HL-60/S4 treated with retinoic acid at 250 ng/mL for 4 days and 3 days (cell line): ENCODE results near the gene NCKAP5.

ENCODE experiments used
- in situ Hi-C: fragments of 300-500 bp; cut with MboI; formaldehyde crosslinking; loops from 2 replicates; pipeline ENCODE4 v1.7.0; 2022; ENCODE audit warnings: low sequenced_read_pairs

NCKAP5 gene

DNA sequence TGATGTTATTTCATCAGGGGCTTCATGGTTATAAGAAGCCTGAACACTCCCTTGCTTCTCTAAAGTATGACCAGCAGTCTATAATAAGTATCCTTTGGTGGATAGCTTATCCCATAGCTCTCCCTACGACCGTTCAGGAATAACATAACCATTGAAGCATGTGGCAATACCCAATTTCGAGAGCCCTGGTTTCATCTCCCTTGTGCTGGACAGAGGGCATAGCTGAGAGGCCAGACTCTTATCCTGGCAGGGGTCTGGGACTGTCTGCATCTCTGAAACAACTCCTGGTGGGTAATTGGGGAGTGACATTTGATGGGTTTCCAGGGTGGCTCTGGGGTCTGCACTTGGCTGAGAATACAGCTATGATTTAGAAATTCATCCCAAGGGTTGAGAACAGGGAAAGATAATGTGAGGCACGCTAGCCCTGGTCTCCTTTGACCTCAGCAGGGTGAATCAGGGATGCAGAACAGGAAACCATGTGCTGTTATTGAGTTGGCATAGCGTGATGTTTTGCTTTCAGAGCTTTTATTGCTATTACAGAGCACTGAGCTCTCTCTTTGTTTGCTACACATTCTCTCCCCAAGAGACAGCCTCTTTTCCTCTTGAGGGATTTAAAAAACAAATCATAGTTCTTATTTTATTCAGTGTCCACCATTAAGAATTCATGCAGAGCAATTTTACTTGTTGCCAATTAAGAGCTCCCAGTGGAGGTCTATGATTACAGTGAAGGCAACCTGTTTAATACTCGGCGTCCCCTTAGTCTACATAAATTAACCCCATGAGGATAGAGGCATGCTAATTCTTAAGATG lies 274.5 kb downstream of the NCKAP5 start:
- in situ Hi-C loops, result no loop called here

DNA sequence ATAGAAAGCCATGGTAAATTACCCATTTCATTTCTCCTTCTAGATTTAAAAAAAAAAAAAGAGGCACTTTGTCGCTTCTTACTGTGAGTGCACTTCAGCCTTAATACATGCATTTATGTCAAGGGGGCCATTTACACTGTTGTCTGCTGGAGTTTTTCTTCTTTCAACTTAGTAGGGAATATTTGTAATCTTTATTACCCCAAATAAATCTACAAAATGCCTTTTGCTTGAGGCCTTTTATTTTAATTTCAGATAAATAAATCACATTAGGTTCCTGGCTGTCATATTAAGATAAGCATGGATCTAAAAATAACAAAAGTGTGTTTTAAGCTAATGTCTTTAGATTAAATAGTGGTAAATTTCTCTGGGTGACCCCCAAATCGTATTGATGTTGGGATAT lies 276.0 kb downstream of the NCKAP5 start:
- in situ Hi-C loops, result no loop called here

- in situ Hi-C loops, result no loop called here
Measured at GRCh38 chr2:133287709-133288108, 280.6 kb downstream of the NCKAP5 start.

GRCh38 chr2:133286326-133286922 lies 281.8 kb downstream of the NCKAP5 start:
- in situ Hi-C loops, result no loop called here

GRCh38 chr2:133273031-133273430 lies 295.2 kb downstream of the NCKAP5 start:
- in situ Hi-C loops, result no loop called here

DNA sequence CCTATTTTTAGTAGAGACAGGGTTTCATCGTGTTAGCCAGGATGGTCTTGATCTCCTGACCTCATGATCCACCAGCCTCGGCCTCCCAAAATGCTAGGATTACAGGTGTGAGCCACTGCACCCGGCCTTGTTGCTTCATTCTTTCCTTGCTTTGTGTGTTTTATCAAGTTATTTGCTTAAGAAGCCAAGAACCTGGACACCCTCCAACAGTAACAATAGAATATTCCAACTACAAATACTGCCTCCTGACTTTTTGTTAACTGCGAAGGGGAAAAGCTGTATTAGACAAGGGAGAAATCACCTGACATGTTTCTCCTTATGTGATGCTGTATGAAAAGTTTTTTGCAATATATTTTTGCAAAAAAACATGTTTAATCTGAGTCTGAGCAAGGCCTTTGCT lies 297.2 kb downstream of the NCKAP5 start:
- in situ Hi-C loops, result no loop called here

GRCh38 chr2:133270550-133270949 lies 297.7 kb downstream of the NCKAP5 start:
- in situ Hi-C loops, result no loop called here

DNA sequence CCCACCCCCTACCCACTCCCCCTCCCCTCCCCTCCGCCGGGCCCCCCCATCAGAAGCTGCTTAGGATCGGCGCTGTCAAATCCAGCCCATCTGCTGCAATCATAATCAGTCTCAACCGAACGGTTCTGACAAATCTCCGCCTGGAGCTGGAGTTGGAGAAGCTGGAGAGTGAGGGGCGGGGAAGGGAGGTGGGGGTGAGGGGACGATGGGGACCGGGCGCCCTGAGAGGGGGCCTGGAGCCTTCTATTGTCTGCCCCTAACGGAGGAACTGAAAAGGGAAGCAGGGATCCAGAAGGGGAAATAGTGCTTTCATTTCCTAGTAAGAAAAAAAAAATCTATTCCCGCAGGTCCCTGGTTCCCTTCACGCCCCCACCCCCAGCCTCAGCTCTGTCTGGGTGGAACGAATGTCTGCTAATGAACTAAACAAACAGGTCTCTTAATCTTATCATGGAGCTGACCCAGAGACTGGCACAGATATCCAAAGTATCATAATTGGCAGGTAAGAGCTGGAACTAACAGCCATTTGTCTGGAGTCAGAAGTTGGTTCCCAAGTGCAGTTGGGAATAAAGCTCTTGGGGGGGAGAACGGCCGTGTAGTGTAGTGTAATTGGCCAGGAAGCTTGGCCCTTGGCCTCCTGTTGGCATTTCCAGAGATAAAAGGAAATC lies 301.2 kb downstream of the NCKAP5 start:
- in situ Hi-C loops, result no loop called here

DNA sequence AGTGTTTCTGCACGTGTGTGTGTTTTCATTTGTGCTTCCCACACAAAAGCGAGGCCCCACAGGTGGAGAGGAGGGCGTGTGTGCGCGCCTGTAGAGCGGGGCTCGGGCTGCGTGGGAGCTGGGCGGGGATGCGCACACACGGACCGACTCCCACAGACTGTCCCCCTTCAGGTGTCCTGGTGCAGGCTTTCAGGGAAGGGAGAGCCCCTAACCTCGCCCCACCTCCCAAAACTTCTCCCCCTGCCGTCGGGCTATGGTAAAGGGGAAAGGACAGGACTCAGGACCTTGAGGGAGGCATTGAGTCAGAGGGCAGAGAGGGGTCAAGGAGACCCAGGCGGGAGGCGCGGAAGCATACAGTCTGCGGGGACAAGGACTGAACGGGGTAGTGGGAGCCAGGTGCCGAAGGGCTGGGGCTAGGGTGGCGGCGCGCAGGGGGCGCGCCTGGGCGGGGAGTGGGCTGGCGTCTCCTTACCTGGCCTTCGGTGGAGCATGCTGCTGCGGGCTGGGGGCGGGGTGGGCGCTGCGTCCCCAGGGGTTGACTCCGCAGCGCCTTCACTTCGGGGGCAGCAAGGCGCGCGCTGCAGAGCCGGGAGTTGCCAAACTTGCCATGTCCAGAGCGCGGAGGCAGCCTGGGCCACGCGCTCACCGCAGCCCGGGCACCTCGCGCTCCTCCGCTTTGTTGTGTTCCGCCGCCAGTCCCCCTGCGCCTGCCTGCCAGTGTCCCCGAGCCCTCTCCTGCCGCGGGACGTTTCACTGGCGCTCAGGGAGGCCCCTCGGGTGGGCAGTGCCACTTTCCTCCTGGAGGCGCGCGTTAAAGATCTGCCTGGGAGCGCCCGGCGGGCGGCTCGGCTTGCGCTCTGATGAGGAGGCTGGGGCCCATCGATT lies 302.0 kb downstream of the NCKAP5 start:
- in situ Hi-C loops, result no loop called here

GRCh38 chr2:133265432-133265949 lies 302.8 kb downstream of the NCKAP5 start:
- in situ Hi-C loops, result no loop called here

DNA sequence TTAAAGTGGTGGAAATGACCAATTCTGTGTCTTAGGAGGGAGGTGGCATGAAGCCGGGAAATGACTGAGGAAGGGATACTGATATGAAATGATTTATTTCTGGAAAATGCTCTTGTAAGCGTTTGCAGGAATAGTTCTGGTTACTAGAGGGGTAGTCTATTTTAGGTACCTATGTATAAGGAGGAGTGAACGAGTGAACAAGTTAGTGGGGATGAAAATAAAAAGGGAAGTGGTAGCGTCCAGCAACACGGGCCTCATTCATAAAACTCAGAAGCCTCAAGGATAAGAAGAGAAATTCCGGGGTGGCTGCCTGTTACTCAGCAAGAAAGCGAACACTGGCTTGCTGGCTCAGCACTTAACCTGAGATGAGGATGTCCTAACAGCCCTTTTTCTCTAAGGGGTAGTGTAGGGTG lies 303.3 kb downstream of the NCKAP5 start:
- in situ Hi-C loops, result no loop called here

DNA sequence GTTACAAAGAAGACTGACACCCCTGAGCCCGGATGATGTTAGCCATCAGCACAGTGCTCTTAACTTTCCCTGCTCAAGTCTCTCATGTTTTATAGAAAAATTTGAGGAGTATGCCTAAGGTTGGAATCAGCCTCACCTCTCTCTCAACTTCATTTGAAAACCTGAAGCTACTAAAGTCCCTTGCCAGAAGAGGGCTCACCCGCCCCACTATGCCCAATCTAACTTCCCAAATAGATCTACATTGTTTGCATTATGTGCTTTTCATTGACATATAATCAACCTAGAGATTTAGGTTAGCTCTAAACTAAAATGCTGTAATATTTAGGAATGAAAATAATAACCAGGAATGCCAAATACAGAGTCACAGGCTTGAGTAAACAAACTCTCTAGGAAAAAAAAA lies 305.4 kb downstream of the NCKAP5 start:
- in situ Hi-C loops, result no loop called here

DNA sequence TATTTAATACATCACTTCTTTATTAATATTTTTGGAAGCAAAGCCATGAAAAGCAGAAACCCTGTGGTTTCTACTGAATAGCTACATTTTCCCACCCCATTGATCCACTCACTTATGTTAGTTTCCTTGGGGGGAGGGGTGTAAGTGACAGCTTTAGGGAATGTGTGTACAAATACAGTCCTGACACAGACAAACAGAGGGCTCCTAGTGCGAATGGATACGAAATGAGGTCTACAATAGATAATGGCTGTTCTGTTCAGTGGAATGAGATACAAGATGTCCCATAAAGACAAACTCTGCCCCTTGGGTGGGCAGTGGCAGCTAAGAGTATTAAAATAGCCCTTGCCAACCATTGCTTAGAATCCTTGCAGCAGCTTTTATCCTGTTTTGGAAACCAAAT lies 312.9 kb downstream of the NCKAP5 start:
- in situ Hi-C loops, result no loop called here

- in situ Hi-C loops, result no loop called here
Measured at GRCh38 chr2:133253793-133254192, 314.5 kb downstream of the NCKAP5 start.

- in situ Hi-C loops, result no loop called here
Measured at GRCh38 chr2:133252780-133253355, 315.4 kb downstream of the NCKAP5 start.

DNA sequence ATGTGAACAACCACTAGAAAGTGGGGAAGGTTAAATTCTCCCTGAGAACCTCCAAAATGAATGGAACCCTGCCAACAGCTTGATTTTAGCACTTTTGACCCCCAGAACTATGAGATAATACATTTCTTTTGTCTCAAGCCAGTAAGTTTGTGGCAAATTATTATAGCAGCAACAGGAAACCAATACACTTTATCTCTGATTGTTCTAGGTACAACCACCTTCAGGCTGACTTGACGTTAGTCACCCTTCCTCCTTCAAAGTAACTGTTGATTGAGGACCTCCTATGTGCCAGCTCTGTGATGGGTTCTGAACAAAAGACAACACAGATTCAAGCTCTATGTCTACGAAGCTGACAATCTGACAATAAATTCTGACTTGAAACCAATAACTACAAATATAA lies 318.9 kb downstream of the NCKAP5 start:
- in situ Hi-C loops, result no loop called here

DNA sequence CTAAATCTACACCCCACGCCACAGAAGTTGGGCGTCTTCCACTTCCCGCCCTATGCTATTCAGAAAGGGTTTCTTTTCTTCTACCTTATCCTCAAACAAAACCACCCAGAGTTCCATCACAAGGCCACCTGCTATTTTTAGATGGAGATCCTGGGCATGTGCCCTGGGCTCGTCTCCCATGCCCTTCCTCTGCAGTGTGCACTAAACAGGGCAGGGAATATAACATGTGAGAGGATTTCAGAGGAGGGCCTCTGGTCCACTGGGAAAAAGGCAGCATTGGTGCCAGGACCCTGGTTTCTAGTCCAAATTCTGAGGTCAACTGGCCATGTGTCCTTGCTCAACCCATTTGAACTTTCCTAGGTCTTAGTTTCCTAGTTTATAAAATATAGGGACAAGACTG lies 320.0 kb downstream of the NCKAP5 start:
- in situ Hi-C loops, result no loop called here

DNA sequence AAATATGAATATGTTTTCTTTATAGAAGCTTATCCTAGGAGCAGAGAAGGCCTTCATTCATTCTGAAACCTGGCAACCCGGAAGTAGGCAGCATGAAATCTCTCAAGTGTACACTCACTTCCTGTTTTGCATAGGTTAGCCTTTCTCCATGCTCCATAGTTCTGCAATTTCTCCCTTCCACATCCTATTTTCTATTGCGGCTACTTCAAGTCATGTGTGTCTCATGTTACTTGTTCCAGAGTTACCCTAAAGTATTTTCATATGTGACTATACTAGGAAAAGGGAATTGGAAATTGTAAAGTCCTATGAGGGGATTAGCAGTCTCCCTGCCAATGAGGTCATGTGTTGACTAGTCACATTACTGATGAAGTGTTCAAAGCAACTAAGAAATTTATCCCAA lies 320.6 kb downstream of the NCKAP5 start:
- in situ Hi-C loops, result no loop called here

DNA sequence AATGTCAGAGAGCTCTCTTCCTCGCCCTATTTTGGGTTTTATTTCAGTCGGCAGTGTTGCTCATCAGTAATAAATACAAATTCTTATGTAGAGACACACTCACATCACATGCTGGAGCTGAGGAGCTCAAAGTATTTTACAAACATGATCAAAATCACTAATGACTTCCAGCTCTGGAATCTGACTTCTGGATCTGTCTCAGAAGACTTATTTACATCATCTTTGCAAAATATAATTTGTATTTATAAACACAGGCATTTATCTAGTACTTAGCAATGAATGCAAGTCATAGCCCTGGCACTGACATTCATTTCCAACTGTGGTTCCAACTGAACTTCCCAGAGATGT lies 327.1 kb downstream of the NCKAP5 start:
- in situ Hi-C loops, result no loop called here

DNA sequence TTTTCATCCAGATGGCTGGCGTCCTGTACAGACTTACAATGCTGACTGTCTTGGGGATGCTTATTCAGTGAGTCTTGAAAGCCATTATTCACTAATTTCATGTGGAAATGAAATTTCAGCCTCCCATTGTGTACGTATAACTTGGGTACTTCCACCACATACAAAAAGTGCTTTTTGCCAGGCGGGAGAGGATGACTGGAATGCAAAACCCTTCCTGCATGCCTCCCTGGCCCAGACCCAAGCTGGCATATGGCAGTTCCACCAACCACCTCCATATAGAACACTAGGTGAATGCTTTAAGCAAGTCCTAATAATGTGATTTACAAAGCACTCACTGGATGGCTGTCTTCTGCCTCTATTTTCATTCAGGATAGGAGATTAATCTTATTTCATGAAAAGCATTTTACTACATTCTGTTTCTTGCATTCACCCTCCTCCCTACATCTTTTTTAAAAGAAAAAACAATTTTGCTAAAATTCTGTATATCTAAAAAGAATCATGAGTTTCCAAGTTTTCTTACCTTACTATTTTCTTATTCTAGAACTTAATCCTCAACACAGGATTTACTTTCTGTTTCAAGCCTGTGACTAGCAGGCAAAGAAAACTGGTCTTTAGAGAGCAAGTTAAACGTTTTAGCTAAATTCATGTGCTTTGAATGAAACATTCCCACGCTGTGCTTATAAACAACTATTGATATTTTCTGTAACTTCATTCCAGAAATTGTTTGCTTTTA lies 327.6 kb downstream of the NCKAP5 start:
- in situ Hi-C loops, result no loop called here
